Heart left ventricle (tissue), 16 donors: Measurements from ENCODE around the gene SHF. TPM values are rescaled to one million over a fixed set of nuclear protein-coding genes. Genes with fewer than 3 reads are reported as not detected.
A peak's percentile ranks its signal among the peaks of the same experiment; 100 is the strongest.
"Not testable (repeated sequence)": the region's sequence is repeated elsewhere in the genome, so short reads cannot be mapped to it uniquely, and the experiment has no call there.

Experiments
- ATAC-seq, 4 donors: fragments of 200-7000 bp; cut with Tn5 transposase; one replicate each; pipeline ENCODE4 v1.9.1; 2020 to 2022; ENCODE audit warnings: moderate library complexity in 4 of 4, mild to moderate bottlenecking in 3 of 4, moderate number of reproducible peaks in 1 of 4
- DNase-seq, 5 donors: peaks; one replicate each; pipeline ENCODE4 v3.0.0-alpha.2; 2020
- H3K27ac ChIP-seq, 12 donors: fragments of 200-600 bp; sonication (generic) in 4 of 12; one replicate each; pipeline versions ENCODE4 v1.5.0 to v1.8.0; 2016 to 2022; ENCODE audit warnings: mild to moderate bottlenecking in 2 of 12
- H3K27me3 ChIP-seq, 9 donors: fragments of 200-600 bp; sonication (generic) in 2 of 9; one replicate each; pipeline versions ENCODE4 v1.5.1 to v1.8.0; 2016 to 2022; ENCODE audit warnings: mild to moderate bottlenecking in 3 of 9
- H3K36me3 ChIP-seq, 9 donors: fragments of 200-600 bp; sonication (generic) in 2 of 9; one replicate each; pipeline versions ENCODE4 v1.5.0 to v1.8.0; 2018 to 2022; ENCODE audit warnings: mild to moderate bottlenecking in 2 of 9
- H3K4me1 ChIP-seq, 12 donors: fragments of 200-600 bp; sonication (generic) in 4 of 12; one replicate each; pipeline versions ENCODE4 v1.5.0 to v1.8.0; 2016 to 2022; ENCODE audit warnings: mild to moderate bottlenecking in 3 of 12
- H3K4me3 ChIP-seq, 12 donors: fragments of 200-600 bp; sonication (generic) in 4 of 12; one replicate each; pipeline versions ENCODE4 v1.5.0 to v1.8.0; 2017 to 2022; ENCODE audit warnings: mild to moderate bottlenecking in 9 of 12, moderate library complexity in 4 of 12
- H3K9me3 ChIP-seq, 12 donors: fragments of 200-600 bp; sonication (generic) in 4 of 12; one replicate each; pipeline versions ENCODE4 v1.5.0 to v1.8.0; 2016 to 2022; ENCODE audit warnings: mild to moderate bottlenecking in 1 of 12
- CTCF ChIP-seq, 12 donors: fragments of 200-600 bp; sonication (generic) in 4 of 12; IDR thresholded peaks; one replicate each; pipeline versions ENCODE4 v1.5.0 to v1.8.0; 2018 to 2022; ENCODE audit warnings: antibody characterized with exemption in 12 of 12, mild to moderate bottlenecking in 5 of 12
- POLR2A ChIP-seq, 2 donors: fragments of 450-650 bp; IDR thresholded peaks; one replicate each; pipeline ENCODE4 v1.6.1; 2017; ENCODE audit warnings: antibody characterized with exemption in 2 of 2, mild to moderate bottlenecking in 2 of 2, moderate library complexity in 2 of 2
- WGBS, 4 donors: extraction: QIAGEN DNeasy Blood & Tissue Kit in 2 of 4; methylation state at CpG; one replicate each; pipeline versions ENCODE4 v1.1.5 to v1.1.7; 2013 to 2018; 5-methylcytosine and 5-hydroxymethylcytosine counted together
- intact Hi-C, 10 donors: fragments of 100-400 bp; cut with DNase I; formaldehyde crosslinking; loops; one replicate each; pipeline versions ENCODE4 v1.11.1 to v1.14.2; 2022
- long read RNA-seq, 3 donors: library from polyadenylated mRNA; unstranded; transcript quantifications; one replicate each; pipeline ENCODE4 v2.0.0, GENCODE V29; 2020 to 2021
- polyA plus RNA-seq, 2 donors: library from polyadenylated mRNA; stranded (reverse); fragments of 200-250 nt; gene quantifications; one replicate each; pipeline ENCODE4 v1.2.3, GENCODE V29; 2013
- total RNA-seq, 9 donors: library from RNA; depleted of rRNA in 2 of 9; stranded (reverse); fragments of >200 nt in 2 of 9; fragmentation: NEBNext Ultra II Directional in 3 of 9; extraction: Animal tissue kit (Norgen Biotek cat#: 25700) in 3 of 9; gene quantifications; one replicate each; pipeline versions ENCODE4 v1.1.0 to v1.2.4, GENCODE V29; 2016 to 2023
- donor health status: ischemic (EF 13 %, LVEDD 7.1; RV severe dilation, severe dysfunction).
- donor health status: healthy with polysubstance abuse.
- donor health status: DM: no; HTN: yes; CAD: no.
- donor health status: DM: no; HTN: no; CAD: no.
- donor health status: ischemic (EF 25% LVEDD 6.9; RV normal size, moderate dysfunction).
- donor health status: ischemic (EF 25% LVEDD 5.7; RV mildly dilated, moderate dysfunction).
- donor health status: healthy.
- donor health status: DM: yes; HTN: yes; CAD: no.
- donor health status: ischemic (EF 35%, LVEDD 5.7; RV mildly dilated, moderate dysfunction).
- donor health status: nonischemic (EF 11% LVEDD 7.7; RV severe dilation, severe dysfunction).
- donor health status: DM: yes; HTN: yes; CAD: no.
- donor health status: PGD.
- donor health status: ischemic (EF 29% LVEDD 5.4; RV normal size, mild dysfunction).
- donor health status: nonischemic (EF 23%, LVEDD 6.1; RV moderate dilation, normal function).

Gene SHF
- total RNA-seq, result 1 to 10 TPM; 2.4 to 7.9 (median 3.9) TPM
- polyA plus RNA-seq, result 1 to 10 TPM; 1.9 to 4.6 TPM
- long read RNA-seq, donor 1, partial matches to known transcripts, result 2 of 5 reads
- long read RNA-seq, donor 1, other reads (novel, unspliced or antisense), result 2 of 5 reads
- long read RNA-seq, donor 2, partial matches to known transcripts, result 3 of 10 reads
- long read RNA-seq, donor 2, other reads (novel, unspliced or antisense), result 3 of 10 reads
- long read RNA-seq, donor 3, result 0 reads

GRCh38 chr15:45187894-45188830 is at the start of gene SHF:
Gene SHF, minus strand, starts transcription at chr15:45187966. Its CDS starts 15 bp downstream, at chr15:45187951.
- Histone ChIP-seq H3K36me3 (no peaks in the 10 kb centered on the region), H3K9me3 (no peaks in the 10 kb centered on the region), H3K27me3 (peaks cover 0 to 10% (median 0%) of the 10 kb centered on the region in 9 donors), H3K4me3 (peak within 1 kb of the TSS; percentile 55 to 87 (median 72)), H3K27ac (peak within 1 kb of the TSS; percentile 17 to 93 (median 66)), H3K4me1 (peaks cover 0 to 32% (median 9%) of the 10 kb centered on the region in 12 donors)
- intact Hi-C loops, result no loop called here
- TF ChIP-seq CTCF (IDR thresholded peaks at IDR 0.05), result no peak
- peak in 1 of 2 donors; percentile 23 for TF ChIP-seq POLR2A (IDR thresholded peaks at IDR 0.05)
- peak; percentile 62 to 83 (median 75) for ATAC-seq
- WGBS, 4 donors, result 0 to 1% (median 0%) methylated on average over 37 to 55 of the region's 57 CpGs
- peak in 4 of 5 donors; percentile 61 to 79 (median 68) for DNase-seq

GRCh38 chr15:45236806-45237205 is 49.0 kb upstream of the SHF start:
- H3K4me1 ChIP-seq, ATAC-seq, DNase-seq, H3K36me3 ChIP-seq, H3K27me3 ChIP-seq, H3K4me3 ChIP-seq, intact Hi-C loops, H3K27ac ChIP-seq: not testable (repeated sequence)
- 59 to 64% (median 62%) methylated on average over 6 of the region's 6 CpGs for WGBS, 4 donors
- peaks cover 0 to 50% (median 27%) of the 10 kb centered on the region in 12 donors for H3K9me3 ChIP-seq

- Histone ChIP-seq H3K27ac (no peak overlapping the region), H3K36me3 (no peaks in the 10 kb centered on the region), H3K4me1 (peaks cover 0 to 12% (median 0%) of the 10 kb centered on the region in 12 donors), H3K9me3 (peaks cover 0 to 33% (median 11%) of the 10 kb centered on the region in 12 donors), H3K27me3 (no peaks in the 10 kb centered on the region), H3K4me3 (no peak overlapping the region)
- no peak for DNase-seq
- WGBS, 4 donors, result 64 to 87% (median 74%) methylated on average over 11 of the region's 11 CpGs
- TF ChIP-seq CTCF (IDR thresholded peaks at IDR 0.05), result no peak
- TF ChIP-seq POLR2A (IDR thresholded peaks at IDR 0.05), result no peak
- intact Hi-C loops, result no loop called here
- no peak for ATAC-seq
Observed at GRCh38 chr15:45234562-45235235, 46.9 kb upstream of the SHF start.

- peak; percentile 69 to 85 (median 77) for ATAC-seq
Observed at GRCh38 chr15:45231864-45232562, 44.2 kb upstream of the SHF start.

More at GRCh38 chr15:45231864-45232562, 44.2 kb upstream of the SHF start:
- peak overlapping the region in 6 of 12 donors; percentile 8 to 59 (median 40) for H3K27ac ChIP-seq
- H3K4me3 ChIP-seq, result no peak overlapping the region
- intact Hi-C loops, result no loop called here
- TF ChIP-seq CTCF (IDR thresholded peaks at IDR 0.05), result no peak
- no peak for TF ChIP-seq POLR2A (IDR thresholded peaks at IDR 0.05)
- peaks cover 0 to 21% (median 5%) of the 10 kb centered on the region in 12 donors for H3K9me3 ChIP-seq
- no peaks in the 10 kb centered on the region for H3K36me3 ChIP-seq
- WGBS, 4 donors, result 45 to 58% (median 53%) methylated on average over 4 of the region's 4 CpGs
- no peaks in the 10 kb centered on the region for H3K27me3 ChIP-seq
- peak in 1 of 5 donors; percentile 30 for DNase-seq
- peaks cover 0 to 12% (median 0%) of the 10 kb centered on the region in 12 donors for H3K4me1 ChIP-seq
